Fibroblast of pulmonary artery (primary cell): ENCODE measurements around the gene TRAPPC1.

Experiments
- DNase-seq: peaks from one replicate; pipeline ENCODE4 v3.0.0-alpha.2; 2010; ENCODE audit warnings: low read depth
- H3K4me3 ChIP-seq: replicated peaks from 2 replicates; pipeline ENCODE4 v1.5.1; 2011; ENCODE audit warnings: low read depth, mild to moderate bottlenecking, control low read depth, low read length, moderate library complexity
- CTCF ChIP-seq: IDR thresholded peaks from 2 replicates; pipeline ENCODE4 v1.5.1; 2011; ENCODE audit warnings: mild to moderate bottlenecking, control low read depth, low read length, inconsistent platforms; ENCODE audit errors: missing control alignments

Gene TRAPPC1

GRCh38 chr17:7929158-7930023, 2.4 kb downstream of the TRAPPC1 start, which contains the start of gene KCNAB3:
Gene KCNAB3, minus strand, starts transcription at chr17:7929856. Its CDS starts 421 bp downstream, at chr17:7929435.
- peak within 1 kb of the TSS; percentile 54 for H3K4me3 ChIP-seq
- peak; percentile 73 for DNase-seq
- no peak for TF ChIP-seq CTCF

GRCh38 chr17:7927596-7927995, 4.2 kb downstream of the TRAPPC1 start:
- no peak for DNase-seq
- no peak for TF ChIP-seq CTCF
- H3K4me3 ChIP-seq: no peak overlapping the region

- H3K4me3 ChIP-seq: peak overlapping the region; percentile 51
- peak; percentile 84 for DNase-seq
- TF ChIP-seq CTCF: no peak
Observed at GRCh38 chr17:7922845-7923628, 8.7 kb downstream of the TRAPPC1 start.

- DNase-seq: peak; percentile 24
- H3K4me3 ChIP-seq: peak overlapping the region; percentile 51
- TF ChIP-seq CTCF: no peak
Observed at GRCh38 chr17:7922269-7922844, 9.4 kb downstream of the TRAPPC1 start.

- peak; percentile 60 for DNase-seq
- no peak overlapping the region for H3K4me3 ChIP-seq
- TF ChIP-seq CTCF: no peak
Observed at GRCh38 chr17:7916808-7917207, 14.9 kb downstream of the TRAPPC1 start.

GRCh38 chr17:7916385-7916682, 15.4 kb downstream of the TRAPPC1 start:
- H3K4me3 ChIP-seq: peak overlapping the region; percentile 47
- TF ChIP-seq CTCF: no peak
- no peak for DNase-seq
